Testis (tissue), 2 donors: ENCODE measurements around the gene SEPTIN8.

Source experiments
- CTCF ChIP-seq, 3 experiments: fragments of 450-650 bp in 2 of 3; fragments of 200-600 bp in 1 of 3; sonication (generic) in 1 of 3; IDR thresholded peaks; one replicate each; pipeline ENCODE4 v1.5.1; 2016 to 2019; ENCODE audit warnings: antibody characterized with exemption in 3 of 3, mild to moderate bottlenecking in 2 of 3, moderate library complexity in 1 of 3
- POLR2A ChIP-seq: fragments of 450-650 bp; IDR thresholded peaks from one replicate; pipeline ENCODE4 v1.6.1; 2017; ENCODE audit warnings: antibody characterized with exemption, mild to moderate bottlenecking, moderate library complexity

DNA sequence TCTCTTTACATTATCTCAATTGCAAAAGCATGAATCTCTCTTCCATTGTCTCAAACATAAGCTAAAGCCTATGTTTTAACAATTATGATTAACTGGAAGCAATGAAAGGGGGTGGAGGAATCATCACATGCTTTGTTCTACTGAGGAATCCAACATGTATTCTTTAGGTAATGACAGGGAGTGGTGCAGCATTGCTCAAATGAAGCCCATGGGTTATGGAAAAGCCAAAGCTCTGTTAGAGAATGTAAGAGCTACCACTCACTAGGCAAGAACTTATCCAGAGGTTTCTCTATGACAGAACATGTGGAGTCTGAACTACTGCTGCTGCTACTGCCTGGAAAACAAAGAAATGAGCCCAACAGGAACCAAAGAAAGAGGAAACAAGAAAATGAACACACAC is 68.4 kb downstream of the SEPTIN8 start:
- TF ChIP-seq CTCF (IDR thresholded peaks at IDR 0.05) (no peak), POLR2A (no peak)
